Esophagus mucosa (tissue), 1 donor: Measurements from ENCODE around the gene DDHD1. TPM values are rescaled to one million over a fixed set of nuclear protein-coding genes. Genes with fewer than 3 reads are reported as not detected.
"Not testable (repeated sequence)": the region's sequence is repeated elsewhere in the genome, so short reads cannot be mapped to it uniquely, and the experiment has no call there.

Experiments used
- ATAC-seq: fragments of 200-7000 bp; cut with Tn5 transposase; one replicate; pipeline ENCODE4 v1.9.1; 2020
- total RNA-seq: library from RNA; stranded (reverse); gene quantifications from one replicate; pipeline ENCODE4 v1.2.4, GENCODE V29; 2023
- donor health status: DM: yes; HTN: yes; CAD: no.

DDHD1 gene
- 2.8 TPM for total RNA-seq

DNA sequence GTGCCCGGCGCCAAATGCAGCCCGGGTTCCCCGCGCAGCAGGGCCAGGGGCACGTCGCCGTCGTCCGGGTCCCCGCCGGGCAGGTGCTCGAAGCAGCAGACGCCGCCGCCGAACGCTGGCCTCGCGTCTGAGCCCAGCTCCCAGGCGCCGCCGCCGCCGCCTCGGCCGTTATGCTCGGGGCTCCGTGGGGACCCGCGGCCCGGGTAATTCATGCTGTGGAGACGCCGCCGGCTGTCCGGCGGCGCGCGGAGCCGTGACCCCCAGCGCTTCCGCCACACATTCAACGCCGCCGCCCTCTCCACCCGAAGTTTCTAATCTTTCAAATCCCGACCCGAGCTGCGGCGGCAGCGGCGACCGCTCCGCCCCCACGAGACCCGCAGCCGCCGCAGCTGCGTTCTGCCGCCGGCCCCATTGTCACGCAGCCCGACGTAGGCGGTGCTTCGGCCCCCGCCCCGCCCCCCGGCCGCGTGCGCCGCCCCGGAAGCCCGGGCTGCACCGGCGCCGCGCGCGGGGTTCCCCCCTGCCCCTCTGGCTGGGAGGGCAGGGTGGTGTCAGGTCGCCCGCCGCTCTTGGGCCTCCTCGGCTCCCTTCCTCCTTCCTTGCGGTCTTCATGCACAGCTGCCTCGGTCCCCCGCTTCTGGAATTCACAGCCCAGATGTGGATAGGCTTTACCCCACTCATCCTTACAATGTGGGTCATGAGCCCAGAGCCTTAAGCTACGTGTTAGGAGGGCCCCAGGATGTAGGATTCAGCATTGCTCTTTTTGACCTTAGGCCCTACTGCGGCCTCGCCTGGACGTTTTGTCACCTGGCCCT, at the start of gene DDHD1:
Gene DDHD1, minus strand, starts transcription at position 437 of the 815 bp plus-strand sequence. Its CDS starts 225 bp downstream, at position 212.
- peak; percentile 91 for ATAC-seq

DNA sequence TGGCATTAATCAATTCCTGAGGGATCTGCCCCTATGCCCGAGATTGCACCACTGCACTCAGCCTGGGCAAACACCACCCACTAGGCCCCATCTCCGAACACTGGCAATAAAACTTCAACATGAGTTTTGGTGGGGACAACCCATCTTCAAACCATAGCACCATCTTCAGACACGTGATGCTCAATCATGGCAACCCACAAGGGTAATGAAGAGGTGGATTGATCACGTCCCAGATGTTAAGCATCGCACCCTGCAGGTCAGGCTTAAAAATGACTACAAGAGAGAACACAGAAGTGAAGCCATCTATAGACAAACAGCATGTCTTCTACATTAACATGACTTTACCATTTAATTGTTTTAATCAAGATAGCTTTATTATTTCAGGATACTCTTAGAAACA, 42.8 kb upstream of the DDHD1 start:
- no peak for ATAC-seq

DNA sequence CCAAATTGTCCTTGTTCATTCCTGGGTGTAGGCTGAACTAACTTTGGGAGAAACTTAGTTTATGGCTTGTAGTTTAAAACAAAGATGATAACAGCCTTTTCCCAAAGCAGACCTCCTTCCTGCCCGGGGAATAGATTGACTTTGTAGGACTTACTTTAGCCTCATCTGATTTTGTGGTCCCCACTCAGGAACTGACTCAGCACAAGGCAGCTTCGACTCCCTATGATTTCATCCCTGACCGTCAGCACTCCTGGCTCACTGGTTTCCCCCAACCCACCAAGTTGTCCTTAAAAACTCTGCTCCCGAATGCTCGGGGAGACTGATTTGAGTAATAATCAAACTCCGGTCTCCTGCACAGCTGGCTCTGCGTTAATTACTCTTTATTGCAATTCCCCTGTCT, 40.1 kb upstream of the DDHD1 start:
- no peak for ATAC-seq

DNA sequence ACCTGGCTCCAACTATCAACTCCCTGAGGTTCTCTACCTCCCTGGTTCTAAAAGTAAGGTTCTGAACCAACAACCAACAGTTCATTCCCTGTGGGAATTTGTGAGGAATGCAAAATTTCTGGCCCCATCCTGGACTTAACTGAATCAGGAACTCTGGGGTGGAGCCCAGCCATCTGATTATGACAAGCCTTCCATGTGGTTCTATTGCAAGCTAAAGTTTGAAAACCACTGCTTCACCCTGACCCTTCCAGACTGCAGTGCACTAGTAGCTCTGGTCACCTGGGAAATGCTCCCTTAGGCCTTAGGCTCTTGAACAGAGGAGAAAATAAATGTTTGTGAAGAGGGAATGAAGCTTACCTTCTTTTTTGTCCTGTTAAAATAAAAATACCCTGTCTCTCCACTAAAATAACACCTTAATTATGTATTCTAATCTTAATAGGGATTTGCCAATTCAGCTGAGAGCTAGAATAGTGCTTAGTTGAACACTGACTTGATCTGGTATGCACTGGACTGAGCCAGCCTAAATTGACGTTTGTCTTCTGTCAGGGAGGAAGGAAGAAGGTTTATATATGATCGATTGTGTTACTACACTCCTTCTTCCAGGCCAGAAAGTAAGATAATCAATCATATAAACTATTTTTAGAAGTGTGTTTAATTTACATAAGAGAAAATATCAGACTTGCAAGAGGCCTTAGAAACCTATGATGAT, 39.1 kb upstream of the DDHD1 start:
- no peak for ATAC-seq

DNA sequence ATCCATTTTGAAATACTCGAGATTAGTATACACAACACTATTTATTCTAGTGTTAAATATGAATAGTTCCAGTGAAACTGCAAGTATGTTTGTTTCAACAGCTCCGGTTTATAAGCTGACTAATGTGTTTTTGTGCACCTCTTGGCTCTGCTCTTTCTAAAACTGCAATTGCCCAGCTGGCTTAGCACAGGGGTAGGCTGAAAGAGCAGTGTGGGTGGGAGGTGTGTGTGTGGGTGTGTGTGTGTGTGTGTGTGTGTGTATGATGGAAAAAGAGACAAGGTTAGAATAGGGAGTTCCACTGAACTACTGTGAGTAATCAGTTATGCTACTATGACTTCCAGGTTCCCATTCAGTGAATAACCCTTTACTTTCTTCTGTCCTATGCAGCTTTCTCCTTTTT, 37.8 kb upstream of the DDHD1 start:
- ATAC-seq: peak; percentile 41

DNA sequence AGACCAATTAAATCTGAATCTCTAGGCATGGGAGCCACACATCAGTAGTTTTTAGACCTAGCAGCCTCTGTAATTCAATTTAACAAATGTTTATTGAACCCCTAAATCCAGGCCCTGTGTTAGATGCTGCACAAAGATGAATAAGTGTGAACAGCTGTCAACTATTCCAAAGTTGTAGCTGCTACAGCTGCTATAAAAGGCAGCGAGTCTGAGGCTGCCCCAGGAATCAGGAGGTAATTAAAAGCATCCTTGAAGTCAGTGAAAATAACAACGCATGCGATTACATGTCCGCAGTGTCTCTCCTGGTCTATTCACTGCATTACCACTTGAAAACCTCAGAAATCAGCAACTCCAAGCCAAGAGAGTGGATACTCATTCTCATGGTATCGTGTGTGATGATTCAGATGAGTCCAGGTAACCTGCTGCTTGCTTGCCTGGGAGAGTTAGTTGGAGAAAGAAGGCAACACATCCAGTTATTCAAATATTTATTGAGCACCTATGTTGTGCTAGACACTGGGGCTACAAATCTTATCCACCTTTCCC, 34.9 kb upstream of the DDHD1 start:
- no peak for ATAC-seq

DNA sequence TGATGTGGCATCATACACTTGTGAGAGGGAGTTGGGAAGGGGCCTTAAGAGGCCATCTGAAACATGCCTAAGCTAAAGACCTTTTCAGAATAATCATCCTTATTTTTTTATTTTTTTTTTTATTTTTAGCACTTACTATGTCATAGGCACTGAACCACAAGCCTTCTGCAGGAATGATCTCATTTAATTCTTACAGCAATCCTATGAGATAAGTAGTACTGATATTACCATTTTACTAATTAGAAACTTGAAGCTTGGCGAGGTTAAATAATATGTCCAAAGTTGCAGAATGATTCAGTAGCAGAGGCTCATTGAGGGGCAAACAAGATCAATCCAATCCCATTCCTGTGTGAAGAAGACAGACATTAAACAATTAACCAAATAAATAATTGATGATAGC, 33.4 kb upstream of the DDHD1 start:
- ATAC-seq: no peak

DNA sequence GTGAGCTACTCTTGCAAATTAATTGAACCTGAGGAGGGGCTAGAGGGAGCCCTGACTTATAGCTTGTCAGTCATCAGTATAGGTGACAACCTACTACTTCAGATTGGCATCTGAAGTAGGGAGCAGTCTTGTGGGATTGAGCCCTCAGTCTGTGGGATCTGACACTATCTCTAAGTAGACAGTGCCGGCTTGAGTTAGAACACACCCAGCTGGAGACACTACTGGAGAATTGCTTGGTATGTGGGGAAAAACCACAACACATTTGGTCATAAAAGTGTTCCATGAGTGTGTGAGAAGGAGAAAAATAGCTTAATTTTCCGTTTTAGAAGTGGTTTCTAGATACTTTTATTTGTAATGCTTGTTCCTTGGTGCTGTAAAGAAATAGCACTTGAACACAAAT, 30.5 kb upstream of the DDHD1 start:
- no peak for ATAC-seq

DNA sequence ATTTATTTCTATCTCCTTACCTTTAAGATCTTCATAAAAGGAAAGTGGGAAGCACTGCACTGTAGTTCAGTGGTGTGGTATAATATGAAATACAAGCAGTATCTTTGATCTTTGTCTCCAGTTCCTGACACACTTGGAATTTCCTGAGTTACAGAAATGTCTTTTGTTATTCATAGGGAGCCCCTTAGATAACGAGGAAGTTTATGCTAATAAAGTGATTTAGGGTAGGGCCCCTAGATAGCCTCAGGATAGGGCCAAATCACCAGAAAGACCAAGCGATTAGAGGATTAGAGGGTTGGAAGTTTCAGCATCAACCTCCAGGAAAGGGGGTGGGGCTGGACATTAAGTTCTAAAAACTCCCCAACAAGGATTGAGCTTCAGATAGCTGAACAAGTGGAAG, 29.9 kb upstream of the DDHD1 start:
- ATAC-seq: no peak

DNA sequence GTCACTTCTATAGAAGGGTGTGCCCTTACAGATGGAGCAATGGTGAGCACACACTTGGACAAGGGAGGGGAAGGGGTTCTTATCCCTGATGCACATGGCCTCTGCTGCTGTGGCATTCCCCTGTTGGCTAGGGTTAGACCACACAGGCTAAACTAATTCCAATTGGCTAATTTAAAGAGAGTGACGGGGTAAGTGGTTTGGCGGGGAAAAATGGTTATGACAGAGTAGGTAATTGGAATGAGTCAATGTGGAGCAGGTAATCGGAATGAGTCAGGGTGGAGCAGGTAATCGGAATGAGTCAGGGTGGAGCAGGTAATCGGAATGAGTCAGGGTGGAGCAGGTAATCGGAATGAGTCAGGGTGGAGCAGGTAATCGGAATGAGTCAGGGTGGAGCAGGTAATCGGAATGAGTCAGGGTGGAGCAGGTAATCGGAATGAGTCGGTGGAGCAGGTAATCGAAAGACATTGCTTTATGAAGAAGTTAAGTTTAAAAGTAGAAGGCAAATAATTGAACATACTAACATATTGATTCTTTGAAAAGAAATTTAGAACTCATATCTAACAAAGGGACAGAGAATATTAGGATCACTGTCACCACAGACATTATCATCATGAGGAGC, 28.4 kb upstream of the DDHD1 start:
- ATAC-seq: not testable (repeated sequence)

DNA sequence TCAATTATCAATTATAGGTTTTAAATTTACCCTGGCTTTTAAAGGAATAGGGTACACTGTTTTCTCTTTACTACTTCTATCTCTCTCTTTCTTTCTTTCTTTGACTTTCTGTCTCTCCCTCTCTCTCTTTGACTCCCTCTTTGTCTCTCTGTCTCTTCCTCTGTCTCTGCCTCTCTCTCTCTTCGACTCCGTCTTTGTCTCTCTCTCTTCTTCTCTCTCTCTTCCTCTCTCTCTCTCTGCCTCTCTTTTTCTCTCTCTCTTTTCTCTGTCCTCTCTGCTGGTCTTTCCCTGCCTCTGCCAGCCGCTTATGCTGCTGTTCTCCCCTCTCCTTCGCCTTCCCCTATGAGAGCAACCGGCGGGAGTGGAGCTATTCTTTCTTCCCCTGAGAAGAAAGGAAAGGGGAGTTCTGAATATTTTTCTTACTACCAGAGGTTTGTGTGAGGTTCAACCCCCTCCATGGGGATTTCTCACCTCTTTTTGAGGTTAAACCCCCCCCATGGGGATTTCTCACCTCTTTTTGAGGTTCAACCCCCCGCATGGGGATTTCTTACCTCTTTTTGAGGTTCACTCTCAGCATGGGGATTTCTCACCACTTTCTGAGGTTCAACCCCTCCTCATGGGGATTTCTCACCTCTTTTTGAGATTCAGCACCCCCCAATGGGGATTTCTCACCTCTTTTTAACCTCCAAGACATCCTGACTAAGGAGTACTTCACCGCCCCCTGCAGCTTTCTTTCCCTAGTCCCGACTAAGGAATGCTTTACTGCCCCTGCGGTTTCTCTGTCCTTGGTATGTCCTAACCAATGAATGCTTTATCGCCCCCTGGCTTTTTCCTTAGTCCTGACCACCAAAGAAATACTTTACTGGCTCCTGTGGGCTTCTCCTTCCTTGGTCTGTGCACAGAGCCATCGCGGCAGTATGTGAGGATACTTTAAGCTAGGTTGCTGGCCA, 27.4 kb upstream of the DDHD1 start:
- ATAC-seq: no peak

DNA sequence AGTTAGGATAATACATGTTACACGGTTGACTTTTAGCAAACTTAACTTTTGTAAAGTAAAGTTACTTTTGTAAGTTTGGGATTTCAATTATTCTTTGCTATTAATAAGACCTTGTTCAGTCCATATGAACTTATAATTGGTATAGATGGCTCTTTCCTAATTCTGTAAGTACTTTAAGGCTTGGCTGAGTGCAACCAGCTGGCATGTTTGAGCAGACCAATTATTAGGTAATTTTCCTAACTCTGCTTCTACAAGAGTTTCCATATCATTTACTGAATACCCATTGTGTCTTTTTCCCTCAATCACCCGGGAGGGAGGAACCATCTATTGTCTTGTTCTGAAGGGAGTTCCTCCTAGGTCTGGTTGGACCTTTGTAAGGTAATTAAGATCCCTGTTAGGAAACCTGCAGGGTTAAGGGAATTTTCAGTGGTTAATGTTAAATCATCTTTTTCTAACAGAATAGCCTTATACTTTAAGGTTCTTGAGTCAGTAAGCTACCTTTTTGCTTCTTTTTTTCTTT, 26.4 kb upstream of the DDHD1 start:
- ATAC-seq: not testable (repeated sequence)

DNA sequence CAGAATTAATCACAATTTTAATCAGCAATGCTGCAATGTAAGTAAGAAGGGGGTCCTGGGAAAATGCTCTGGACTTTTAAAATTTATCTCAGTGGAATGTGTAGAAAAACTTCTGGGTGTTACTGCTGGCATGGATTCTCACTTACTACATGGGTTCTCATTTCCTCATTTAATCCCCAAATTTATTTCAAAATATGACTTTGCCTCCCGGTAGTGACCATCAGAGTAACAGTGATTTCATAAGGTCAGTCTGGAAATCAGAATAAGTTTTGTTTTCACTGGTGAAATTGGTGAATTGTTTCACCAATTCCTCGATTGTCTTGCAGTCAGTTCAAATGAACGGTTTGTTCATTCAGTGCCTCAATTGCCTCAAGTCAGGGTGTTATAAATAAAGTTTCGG, 22.3 kb upstream of the DDHD1 start:
- no peak for ATAC-seq

DNA sequence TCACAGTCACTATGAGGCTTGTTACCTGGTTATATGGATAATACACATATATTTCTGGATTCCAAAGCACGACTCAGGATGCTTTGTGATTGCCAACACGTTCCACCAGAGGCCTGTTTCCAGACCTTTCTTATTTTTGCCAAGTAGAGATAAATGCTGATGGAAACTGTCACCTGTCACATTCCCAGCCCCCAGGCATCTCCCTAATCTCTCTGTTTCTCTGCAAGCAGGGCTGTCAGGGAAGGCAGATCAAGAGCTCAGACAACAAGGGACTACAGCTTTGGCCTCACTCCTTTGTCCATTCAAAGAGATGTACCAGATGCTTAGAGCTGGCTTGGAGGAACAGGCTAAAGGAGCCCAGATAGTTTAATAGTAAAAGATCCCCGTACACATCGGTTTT, 21.8 kb upstream of the DDHD1 start:
- no peak for ATAC-seq

DNA sequence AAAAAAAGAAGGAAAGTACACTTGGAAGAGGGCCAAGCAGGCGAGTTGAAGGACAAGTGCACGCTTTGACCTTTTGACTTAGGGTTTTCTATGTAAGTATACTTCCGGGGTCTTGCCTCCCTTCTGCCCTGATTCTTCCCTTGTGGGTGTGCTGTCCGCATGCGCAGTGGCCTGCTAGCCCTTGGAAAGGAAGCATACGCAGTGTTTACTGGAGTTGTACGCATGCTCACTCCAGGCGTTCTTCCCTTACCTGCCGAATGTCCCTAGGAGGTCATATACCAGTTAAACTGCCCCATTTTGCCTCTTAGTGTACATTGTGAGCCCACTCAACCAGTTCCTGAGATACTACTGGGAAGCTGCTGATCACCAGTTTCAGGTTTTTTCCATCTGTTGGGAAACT, 15.7 kb upstream of the DDHD1 start:
- no peak for ATAC-seq

DNA sequence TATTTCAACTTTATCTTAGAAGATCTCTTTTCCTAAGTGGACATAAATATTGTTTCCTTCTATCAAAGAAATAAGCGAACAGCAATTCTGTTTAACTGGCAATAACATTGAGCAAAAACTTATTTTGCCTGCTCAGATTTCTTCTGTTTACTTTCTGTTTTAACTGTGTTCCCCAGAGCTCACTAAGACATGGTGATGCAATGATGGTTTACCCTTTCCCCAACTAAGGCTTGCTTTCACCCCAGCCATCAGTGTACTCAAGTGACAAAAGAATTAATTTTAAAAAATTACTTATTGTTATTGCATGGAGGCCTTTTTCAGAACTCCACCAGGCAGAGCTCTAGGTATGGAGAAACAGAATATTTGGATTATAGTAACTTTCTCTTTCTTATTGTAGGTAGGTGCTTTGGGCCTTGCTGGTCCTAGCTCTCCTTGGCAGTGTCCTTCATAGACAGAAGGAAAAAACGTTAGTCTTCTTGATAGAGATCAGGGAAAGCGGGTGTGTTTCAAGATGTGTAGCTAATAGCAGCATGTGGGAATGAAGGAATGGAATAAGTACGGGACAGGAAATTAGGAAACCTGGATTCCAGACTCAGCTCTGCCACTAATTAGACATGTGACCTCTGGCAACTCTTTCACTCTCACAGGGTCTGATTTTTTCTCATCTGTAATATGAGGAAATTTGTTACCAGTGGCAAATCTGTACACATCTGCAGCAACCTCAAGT, 14.6 kb upstream of the DDHD1 start:
- no peak for ATAC-seq

DNA sequence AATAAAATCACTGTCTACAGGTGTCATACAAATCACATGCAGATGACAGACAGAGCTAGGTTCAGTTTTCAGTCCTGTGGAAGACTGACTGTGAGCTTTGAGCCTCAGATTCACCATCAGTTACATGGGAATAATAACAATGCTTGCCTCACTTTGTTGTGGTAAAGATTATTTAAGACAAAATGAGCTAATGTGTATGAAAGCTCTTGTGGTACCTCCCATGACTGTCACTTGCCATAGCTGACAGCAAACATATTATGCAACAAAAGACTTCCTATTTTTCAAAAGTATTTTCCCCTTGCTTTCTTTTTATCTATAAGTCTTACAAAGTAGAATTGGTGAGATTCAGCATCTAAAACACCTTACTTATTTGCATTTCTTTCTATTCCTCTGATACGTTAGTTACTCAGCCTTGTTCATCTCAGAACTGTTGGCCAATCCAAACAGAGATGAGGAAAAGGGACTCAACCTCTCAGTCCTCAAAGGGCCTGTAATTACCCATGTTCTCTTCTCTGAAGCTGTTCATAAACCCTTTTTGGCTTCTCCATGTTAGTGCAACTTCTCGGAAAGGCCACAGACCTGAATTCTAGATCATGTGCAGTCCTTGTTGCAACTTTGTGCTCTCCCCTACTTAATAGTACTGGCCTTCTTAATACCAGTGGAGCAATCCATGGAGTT, 8.8 kb upstream of the DDHD1 start:
- no peak for ATAC-seq

DNA sequence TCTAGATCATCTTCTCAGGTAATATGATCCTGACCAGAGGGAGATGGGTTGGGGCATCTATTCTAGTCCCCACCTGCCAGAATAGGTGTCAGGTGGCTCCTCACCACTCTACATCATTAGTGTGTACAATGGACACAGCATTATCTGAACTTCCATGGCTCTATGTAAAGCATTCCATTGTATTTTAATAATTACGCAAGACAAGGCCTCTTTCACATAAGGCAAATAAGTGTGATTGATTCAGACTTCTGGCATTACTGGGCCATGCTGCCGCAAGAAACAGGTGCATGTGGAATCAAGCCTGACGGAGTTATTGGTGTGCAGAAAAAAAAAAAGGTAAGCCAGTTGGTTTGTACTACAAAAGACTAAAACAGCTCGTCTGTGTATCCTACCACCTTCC, 3.1 kb upstream of the DDHD1 start:
- ATAC-seq: no peak

DNA sequence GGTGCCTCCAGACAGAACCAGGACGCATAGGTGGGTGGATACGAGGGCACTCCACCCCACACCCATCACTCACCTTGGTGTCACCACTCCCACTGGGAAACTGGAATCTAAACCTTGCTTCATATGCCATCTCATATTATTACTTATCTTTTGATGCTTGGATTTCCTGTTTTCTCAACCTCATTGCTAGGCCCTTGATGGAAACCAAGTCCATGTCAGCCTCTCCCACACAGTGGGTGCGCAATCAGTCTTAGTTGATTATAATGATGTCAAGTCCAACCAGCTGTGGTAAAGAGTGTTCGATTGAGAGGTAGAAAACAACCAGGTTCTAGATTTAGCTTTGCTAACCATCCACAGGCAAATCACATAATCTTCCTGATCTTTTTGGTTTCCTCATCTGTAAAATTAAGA, 584 bp upstream of the DDHD1 start:
- ATAC-seq: no peak

DNA sequence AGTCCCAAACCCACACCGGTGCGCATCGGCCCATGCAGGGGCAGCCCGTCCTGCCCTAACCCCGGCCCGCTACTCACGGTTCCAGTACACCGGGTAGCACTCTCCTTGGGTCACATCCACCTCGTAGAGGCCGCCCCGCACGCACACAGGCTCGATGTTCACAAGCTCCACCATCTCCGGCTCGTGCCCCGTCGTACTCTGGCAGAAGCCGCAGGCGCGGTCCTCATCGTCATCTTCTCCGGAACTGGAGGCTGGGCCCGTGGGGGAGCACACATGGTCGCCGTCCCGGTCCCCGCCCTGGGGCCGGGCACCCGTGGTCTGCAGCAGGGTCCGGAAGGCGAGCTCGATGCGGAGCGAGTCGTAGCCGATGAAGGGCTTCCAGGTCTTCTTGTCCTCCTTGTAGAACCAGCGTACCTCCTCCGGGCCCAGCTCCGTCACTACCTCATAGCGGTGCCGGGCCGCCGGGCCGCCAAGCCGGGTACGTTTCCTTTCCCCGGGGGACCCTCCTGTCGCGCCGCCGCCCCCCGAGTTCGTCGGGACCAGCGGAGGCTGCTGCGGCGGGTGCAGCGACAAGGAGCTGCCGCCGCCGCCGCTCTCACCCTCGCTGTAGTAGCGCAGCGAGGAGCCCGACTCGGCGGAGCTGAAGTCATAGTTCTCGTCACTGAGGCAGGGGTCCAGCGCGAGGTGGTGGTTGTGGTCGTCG, 788 bp downstream of the DDHD1 start:
- peak; percentile 53 for ATAC-seq
